ENCODE results near the gene RRH. TPM values are rescaled to one million over a fixed set of nuclear protein-coding genes. Genes with fewer than 3 reads are reported as not detected.

Gene RRH
- polyA plus RNA-seq, 3 donors: not detected

GRCh38 chr4:109847896-109848442, 20.2 kb downstream of the RRH start, which contains the start of gene LRIT3:
TSS of gene LRIT3 (plus strand) at chr4:109848107. CDS start at chr4:109848202, 95 bp downstream.
- no peak for DNase-seq
- intact Hi-C loops (cut with micrococcal nuclease): no loop called here
- peaks cover 0 to 2% (median 0%) of the 10 kb centered on the region in 7 donors for H3K9me3 Mint-ChIP-seq
- no peaks in the 10 kb centered on the region for H3K4me1 ChIP-seq (ENCODE audit: control insufficient read depth in 1 of 2, insufficient read depth in 2 of 2, low read length in 2 of 2)
- no peaks in the 10 kb centered on the region for H3K36me3 Mint-ChIP-seq
- WGBS (ENCODE audit: insufficient coverage): 95% methylated on average over 4 of the region's 5 CpGs
- no peaks in the 10 kb centered on the region for H4K20me1 ChIP-seq (ENCODE audit: insufficient read depth, low read length)
- no peak within 1 kb of the TSS for H3K27ac ChIP-seq (ENCODE audit: low read depth in 1 of 2, low read length in 2 of 2)
- H3K4me3 ChIP-seq (replicated peaks in 1 of 3; ENCODE audit: low read depth in 2 of 3, low read length in 3 of 3): no peak within 1 kb of the TSS
- no peak within 1 kb of the TSS for H2AFZ ChIP-seq (ENCODE audit: insufficient read depth, low read depth, low read length, poor library complexity, severe bottlenecking)
- H3K4me3 Mint-ChIP-seq: no peak within 1 kb of the TSS
- H3K27me3 Mint-ChIP-seq (ENCODE audit: low read depth in 3 of 3): peaks cover 0 to 8% (median 1%) of the 10 kb centered on the region in 3 donors
- H3K27ac Mint-ChIP-seq: no peak within 1 kb of the TSS
- H3K36me3 ChIP-seq (replicated peaks in 1 of 2; ENCODE audit: control insufficient read depth in 1 of 2, insufficient read depth in 2 of 2, low read length in 2 of 2): no peaks in the 10 kb centered on the region
- H3K27me3 ChIP-seq (ENCODE audit: control insufficient read depth in 2 of 2, insufficient read depth in 2 of 2, low read length in 2 of 2): no peaks in the 10 kb centered on the region
- H3K4me1 Mint-ChIP-seq: no peaks in the 10 kb centered on the region
- H3K9ac ChIP-seq (ENCODE audit: insufficient read depth, low read length, poor library complexity, severe bottlenecking): no peak within 1 kb of the TSS
- no peaks in the 10 kb centered on the region for H3K9me3 ChIP-seq (replicated peaks in 1 of 2; ENCODE audit: control insufficient read depth in 1 of 2, insufficient read depth in 1 of 2, low read length in 2 of 2)
- H3K4me2 ChIP-seq (replicated peaks; ENCODE audit: extremely low read depth, low read length, poor library complexity, severe bottlenecking): no peak within 1 kb of the TSS
- TF ChIP-seq, protein P1, sequence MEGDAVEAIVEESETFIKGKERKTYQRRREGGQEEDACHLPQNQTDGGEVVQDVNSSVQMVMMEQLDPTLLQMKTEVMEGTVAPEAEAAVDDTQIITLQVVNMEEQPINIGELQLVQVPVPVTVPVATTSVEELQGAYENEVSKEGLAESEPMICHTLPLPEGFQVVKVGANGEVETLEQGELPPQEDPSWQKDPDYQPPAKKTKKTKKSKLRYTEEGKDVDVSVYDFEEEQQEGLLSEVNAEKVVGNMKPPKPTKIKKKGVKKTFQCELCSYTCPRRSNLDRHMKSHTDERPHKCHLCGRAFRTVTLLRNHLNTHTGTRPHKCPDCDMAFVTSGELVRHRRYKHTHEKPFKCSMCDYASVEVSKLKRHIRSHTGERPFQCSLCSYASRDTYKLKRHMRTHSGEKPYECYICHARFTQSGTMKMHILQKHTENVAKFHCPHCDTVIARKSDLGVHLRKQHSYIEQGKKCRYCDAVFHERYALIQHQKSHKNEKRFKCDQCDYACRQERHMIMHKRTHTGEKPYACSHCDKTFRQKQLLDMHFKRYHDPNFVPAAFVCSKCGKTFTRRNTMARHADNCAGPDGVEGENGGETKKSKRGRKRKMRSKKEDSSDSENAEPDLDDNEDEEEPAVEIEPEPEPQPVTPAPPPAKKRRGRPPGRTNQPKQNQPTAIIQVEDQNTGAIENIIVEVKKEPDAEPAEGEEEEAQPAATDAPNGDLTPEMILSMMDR (IDR thresholded peaks at IDR 0.05): no peak
- H3K79me2 ChIP-seq (ENCODE audit: insufficient read depth, low read length): no peaks in the 10 kb centered on the region

DNA sequence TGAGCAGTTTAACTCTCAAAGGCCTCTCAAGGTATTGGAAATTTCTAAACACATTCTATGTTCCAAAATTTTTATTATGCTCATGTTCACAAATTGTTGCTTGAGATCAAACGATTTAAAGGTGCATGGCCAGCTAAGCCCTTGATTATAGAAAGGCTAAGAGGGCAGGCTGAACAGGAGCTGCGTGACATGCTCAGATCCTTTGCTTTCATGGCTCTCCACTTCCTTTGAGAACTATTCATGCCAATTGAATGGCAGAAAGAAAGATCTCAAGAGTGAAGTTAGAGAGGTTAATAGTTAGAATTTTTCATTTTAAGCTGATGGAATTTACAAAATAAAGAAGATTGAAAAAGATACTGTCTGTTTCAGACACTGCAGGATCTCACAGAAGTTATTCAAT, 20.7 kb downstream of the RRH start:
- Mint-ChIP-seq H3K27ac (no peak overlapping the region), H3K4me3 (no peak overlapping the region), H3K9me3 (peaks cover 0 to 2% (median 0%) of the 10 kb centered on the region in 7 donors), H3K36me3 (no peaks in the 10 kb centered on the region), H3K4me1 (peaks cover 5% of the 10 kb centered on the region), H3K27me3 (ENCODE audit: low read depth in 3 of 3) (peaks cover 0 to 8% (median 1%) of the 10 kb centered on the region in 3 donors)
- TF ChIP-seq, protein P1 (IDR thresholded peaks at IDR 0.05): no peak
- DNase-seq: no peak
- Histone ChIP-seq H3K36me3 (replicated peaks in 1 of 2; ENCODE audit: control insufficient read depth in 1 of 2, insufficient read depth in 2 of 2, low read length in 2 of 2) (no peaks in the 10 kb centered on the region), H3K4me1 (ENCODE audit: control insufficient read depth in 1 of 2, insufficient read depth in 2 of 2, low read length in 2 of 2) (no peaks in the 10 kb centered on the region), H3K4me2 (replicated peaks; ENCODE audit: extremely low read depth, low read length, poor library complexity, severe bottlenecking) (no peak overlapping the region), H4K20me1 (ENCODE audit: insufficient read depth, low read length) (no peaks in the 10 kb centered on the region), H3K27me3 (ENCODE audit: control insufficient read depth in 2 of 2, insufficient read depth in 2 of 2, low read length in 2 of 2) (no peaks in the 10 kb centered on the region), H3K27ac (ENCODE audit: low read depth in 1 of 2, low read length in 2 of 2) (no peak overlapping the region), H3K4me3 (replicated peaks in 1 of 3; ENCODE audit: low read depth in 2 of 3, low read length in 3 of 3) (no peak overlapping the region), H3K9ac (ENCODE audit: insufficient read depth, low read length, poor library complexity, severe bottlenecking) (no peak overlapping the region), H2AFZ (ENCODE audit: insufficient read depth, low read depth, low read length, poor library complexity, severe bottlenecking) (no peak overlapping the region), H3K9me3 (replicated peaks in 1 of 2; ENCODE audit: control insufficient read depth in 1 of 2, insufficient read depth in 1 of 2, low read length in 2 of 2) (no peaks in the 10 kb centered on the region), H3K79me2 (ENCODE audit: insufficient read depth, low read length) (no peaks in the 10 kb centered on the region)
- WGBS (ENCODE audit: insufficient coverage): no CpG with 5 or more reads among the region's 2 CpGs
- intact Hi-C loops (cut with micrococcal nuclease): no loop called here

Data from CD14-positive monocyte (primary cell).